Right atrium auricular region (tissue), 2 donors: Measurements from ENCODE around the gene VASP. TPM values are rescaled to one million over a fixed set of nuclear protein-coding genes. Genes with fewer than 3 reads are reported as not detected.
"Not testable (repeated sequence)": the region's sequence is repeated elsewhere in the genome, so short reads cannot be mapped to it uniquely, and the experiment has no call there.

Experiments
- DNase-seq: peaks from one replicate; pipeline ENCODE4 v3.0.0-alpha.2; 2019; ENCODE audit warnings: low spot score
- H3K27ac ChIP-seq, 2 donors: fragments of 200-600 bp; sonication (generic); 1 replicate in 1 of 2; 2 replicates in 1 of 2; pipeline ENCODE4 v1.5.1; 2016 to 2019
- H3K27me3 ChIP-seq, 2 donors: fragments of 200-600 bp; sonication (generic); one replicate each; pipeline versions ENCODE4 v1.5.1 to v1.6.0; 2017 to 2019
- H3K36me3 ChIP-seq: fragments of 200-600 bp; sonication (generic); one replicate; pipeline ENCODE4 v1.5.1; 2016
- H3K4me1 ChIP-seq, 2 donors: fragments of 200-600 bp; sonication (generic); one replicate each; pipeline versions ENCODE4 v1.5.1 to v1.6.0; 2017 to 2019
- H3K4me3 ChIP-seq, 2 donors: fragments of 200-600 bp; sonication (generic); 1 replicate in 1 of 2; 2 replicates in 1 of 2; pipeline ENCODE4 v1.5.1; 2017 to 2019; ENCODE audit warnings: mild to moderate bottlenecking in 1 of 2, moderate library complexity in 1 of 2
- H3K9me3 ChIP-seq, 2 donors: fragments of 200-600 bp; sonication (generic); one replicate each; pipeline ENCODE4 v1.5.1; 2019
- CTCF ChIP-seq, 2 donors: fragments of 200-600 bp; sonication (generic); IDR thresholded peaks; one replicate each; pipeline ENCODE4 v1.5.1; 2019; ENCODE audit warnings: antibody characterized with exemption in 2 of 2
- total RNA-seq, 2 donors: library from RNA; depleted of rRNA; stranded (reverse); fragments of >200 nt; gene quantifications; one replicate each; pipeline ENCODE4 v1.1.0, GENCODE V29; 2016

VASP gene
- total RNA-seq, 2 donors from 2014 or later = 61.4 to 61.7 TPM

- H3K27me3 ChIP-seq = no peaks in the 10 kb centered on the region
- H3K4me1 ChIP-seq = peaks cover 0 to 39% of the 10 kb centered on the region in 2 donors
- H3K4me3 ChIP-seq = peak overlapping the region; percentile 99 to 100
- no peak for DNase-seq
- no peaks in the 10 kb centered on the region for H3K36me3 ChIP-seq
- no peak for TF ChIP-seq CTCF (IDR thresholded peaks at IDR 0.05)
- no peaks in the 10 kb centered on the region for H3K9me3 ChIP-seq
- H3K27ac ChIP-seq = peak overlapping the region; percentile 95 to 96
Observed at GRCh38 chr19:45507872-45508416, 665 bp downstream of the VASP start.

GRCh38 chr19:45508417-45508860 is 1.2 kb downstream of the VASP start:
- H3K9me3 ChIP-seq = no peaks in the 10 kb centered on the region
- peak overlapping the region; percentile 99 to 100 for H3K4me3 ChIP-seq
- DNase-seq = no peak
- TF ChIP-seq CTCF (IDR thresholded peaks at IDR 0.05) = no peak
- H3K36me3 ChIP-seq = no peaks in the 10 kb centered on the region
- no peaks in the 10 kb centered on the region for H3K27me3 ChIP-seq
- peaks cover 0 to 44% of the 10 kb centered on the region in 2 donors for H3K4me1 ChIP-seq
- peak overlapping the region; percentile 95 to 96 for H3K27ac ChIP-seq

GRCh38 chr19:45508861-45509691 is 1.8 kb downstream of the VASP start:
- H3K9me3 ChIP-seq = no peaks in the 10 kb centered on the region
- peak; percentile 84 for DNase-seq
- H3K4me1 ChIP-seq = peaks cover 0 to 51% of the 10 kb centered on the region in 2 donors
- no peaks in the 10 kb centered on the region for H3K36me3 ChIP-seq
- H3K27ac ChIP-seq = peak overlapping the region; percentile 95 to 96
- no peaks in the 10 kb centered on the region for H3K27me3 ChIP-seq
- no peak for TF ChIP-seq CTCF (IDR thresholded peaks at IDR 0.05)
- peak overlapping the region; percentile 99 to 100 for H3K4me3 ChIP-seq

- peak overlapping the region; percentile 95 to 96 for H3K27ac ChIP-seq
- no peaks in the 10 kb centered on the region for H3K36me3 ChIP-seq
- TF ChIP-seq CTCF (IDR thresholded peaks at IDR 0.05) = no peak
- no peak for DNase-seq
- H3K4me3 ChIP-seq = peak overlapping the region; percentile 99 to 100
- H3K9me3 ChIP-seq = no peaks in the 10 kb centered on the region
- peaks cover 0 to 56% of the 10 kb centered on the region in 2 donors for H3K4me1 ChIP-seq
- H3K27me3 ChIP-seq = no peaks in the 10 kb centered on the region
Observed at GRCh38 chr19:45509692-45510015, 2.4 kb downstream of the VASP start.

GRCh38 chr19:45510352-45510751 is 3.1 kb downstream of the VASP start:
- peak overlapping the region; percentile 11 to 96 for H3K27ac ChIP-seq
- DNase-seq, H3K9me3 ChIP-seq, H3K4me3 ChIP-seq, H3K27me3 ChIP-seq, H3K36me3 ChIP-seq: not testable (repeated sequence)
- H3K4me1 ChIP-seq = peaks cover 0 to 63% of the 10 kb centered on the region in 2 donors

GRCh38 chr19:45511074-45511473 is 3.8 kb downstream of the VASP start:
- Histone ChIP-seq H3K4me1 (peaks cover 0 to 66% of the 10 kb centered on the region in 2 donors), H3K9me3 (no peaks in the 10 kb centered on the region), H3K36me3 (peaks cover 8% of the 10 kb centered on the region), H3K27ac (peak overlapping the region in 1 of 2 donors; percentile 11), H3K27me3 (no peaks in the 10 kb centered on the region), H3K4me3 (no peak overlapping the region)
- no peak for DNase-seq
- TF ChIP-seq CTCF (IDR thresholded peaks at IDR 0.05) = no peak
